Muscle of leg (tissue), 11 donors: ENCODE results near the gene BEND6. TPM values are rescaled to one million over a fixed set of nuclear protein-coding genes. Genes with fewer than 3 reads are reported as not detected.
A peak's percentile ranks its signal among the peaks of the same experiment; 100 is the strongest.

Experiments
- DNase-seq: peaks from one replicate; pipeline ENCODE4 v3.0.0; 2013
- H3K27ac ChIP-seq: one replicate; pipeline ENCODE4 v1.5.1; 2013; ENCODE audit warnings: mild to moderate bottlenecking, low read length, control low read depth
- H3K27me3 ChIP-seq: one replicate; pipeline ENCODE4 v1.6.1; 2013; ENCODE audit warnings: low read length; ENCODE audit not compliant: control insufficient read depth, insufficient read depth
- H3K36me3 ChIP-seq: one replicate; pipeline ENCODE4 v1.6.1; 2013; ENCODE audit warnings: low read length; ENCODE audit not compliant: control insufficient read depth, insufficient read depth
- H3K4me1 ChIP-seq: one replicate; pipeline ENCODE4 v1.6.1; 2013; ENCODE audit warnings: low read length; ENCODE audit not compliant: control insufficient read depth, insufficient read depth
- H3K4me3 ChIP-seq: one replicate; pipeline ENCODE4 v1.5.1; 2013; ENCODE audit warnings: low read length, control low read depth
- H3K9me3 ChIP-seq: replicated peaks from 2 replicates; pipeline ENCODE4 v1.6.1; 2013; ENCODE audit warnings: low read depth, low read length; ENCODE audit not compliant: control insufficient read depth
- WGBS: methylation state at CpG from one replicate; pipeline ENCODE4 v1.1.5; 2013; ENCODE audit warnings: missing lambda C conversion rate; ENCODE audit not compliant: insufficient coverage; 5-methylcytosine and 5-hydroxymethylcytosine counted together
- polyA plus RNA-seq, 8 donors: library from polyadenylated mRNA; unstranded; fragments of 120-200 nt; gene quantifications; one replicate each; pipeline versions ENCODE4 v1.2.1 to v1.2.3, GENCODE V29; 2013; ENCODE audit warnings: inconsistent platforms in 1 of 8, low replicate concordance in 1 of 8; ENCODE audit not compliant: insufficient read length in 8 of 8, insufficient read depth in 1 of 8
- total RNA-seq: library from RNA; stranded (reverse); fragments of 120-200 nt; gene quantifications from one replicate; pipeline ENCODE4 v1.2.4, GENCODE V29; 2013

BEND6 gene
- total and polyA plus RNA-seq, 9 donors = 0.18 to 1.6 (median 0.36) TPM

- peak; percentile 73 for DNase-seq
- under 1% methylated on average over 40 of the region's 57 CpGs for WGBS
- Histone ChIP-seq H3K4me3 (peak overlapping the region; percentile 49), H3K27me3 (peaks cover 32% of the 10 kb centered on the region), H3K4me1 (peaks cover 19% of the 10 kb centered on the region), H3K9me3 (no peaks in the 10 kb centered on the region), H3K36me3 (no peaks in the 10 kb centered on the region), H3K27ac (no peak overlapping the region)
Observed at GRCh38 chr6:56955171-56956155, 556 bp downstream of the BEND6 start.

- Histone ChIP-seq H3K4me1 (peaks cover 19% of the 10 kb centered on the region), H3K9me3 (no peaks in the 10 kb centered on the region), H3K36me3 (no peaks in the 10 kb centered on the region), H3K4me3 (no peak overlapping the region), H3K27me3 (peaks cover 32% of the 10 kb centered on the region), H3K27ac (no peak overlapping the region)
- no peak for DNase-seq
- WGBS = 78% methylated on average over 3 of the region's 4 CpGs
Observed at GRCh38 chr6:56956491-56956890, 1.6 kb downstream of the BEND6 start.

DNA sequence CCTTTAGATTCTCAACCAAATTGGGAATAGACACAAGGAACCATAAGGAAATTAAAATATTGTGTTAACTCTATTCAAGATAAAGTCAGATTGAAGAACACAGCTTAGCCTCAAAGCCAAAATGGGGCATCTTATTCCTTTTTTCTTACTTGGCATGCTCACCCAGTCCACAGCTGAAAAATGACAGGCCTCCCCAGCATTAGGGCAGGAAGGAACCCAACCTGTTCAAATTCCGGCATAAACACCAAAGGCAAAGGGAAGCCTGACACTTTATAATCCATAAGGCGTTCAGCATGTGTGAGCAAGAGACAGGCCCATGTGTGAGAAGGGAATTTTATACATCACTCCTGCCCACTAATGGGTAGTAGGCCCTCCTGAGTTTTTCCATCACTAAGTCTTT is 2.9 kb downstream of the BEND6 start:
- peaks cover 19% of the 10 kb centered on the region for H3K4me1 ChIP-seq
- no peaks in the 10 kb centered on the region for H3K36me3 ChIP-seq
- peaks cover 31% of the 10 kb centered on the region for H3K27me3 ChIP-seq
- H3K9me3 ChIP-seq = no peaks in the 10 kb centered on the region
- H3K4me3 ChIP-seq = no peak overlapping the region
- WGBS = no CpG with 5 or more reads among the region's 2 CpGs
- DNase-seq = no peak
- H3K27ac ChIP-seq = no peak overlapping the region

GRCh38 chr6:56958481-56958880 is 3.6 kb downstream of the BEND6 start:
- no peak for DNase-seq
- WGBS = 89% methylated on average over 3 of the region's 3 CpGs

GRCh38 chr6:56959094-56959493 is 4.2 kb downstream of the BEND6 start:
- peaks cover 11% of the 10 kb centered on the region for H3K4me1 ChIP-seq
- H3K9me3 ChIP-seq = no peaks in the 10 kb centered on the region
- H3K36me3 ChIP-seq = no peaks in the 10 kb centered on the region
- H3K4me3 ChIP-seq = no peak overlapping the region
- DNase-seq = no peak
- H3K27ac ChIP-seq = no peak overlapping the region
- H3K27me3 ChIP-seq = peaks cover 20% of the 10 kb centered on the region

More at GRCh38 chr6:56958481-56958880, 3.6 kb downstream of the BEND6 start:
- peaks cover 17% of the 10 kb centered on the region for H3K4me1 ChIP-seq
- peaks cover 26% of the 10 kb centered on the region for H3K27me3 ChIP-seq
- H3K4me3 ChIP-seq = no peak overlapping the region
- no peaks in the 10 kb centered on the region for H3K9me3 ChIP-seq
- no peaks in the 10 kb centered on the region for H3K36me3 ChIP-seq
- no peak overlapping the region for H3K27ac ChIP-seq

GRCh38 chr6:56959938-56960337 is 5.0 kb downstream of the BEND6 start:
- H3K4me3 ChIP-seq = no peak overlapping the region
- WGBS = no CpG with 5 or more reads among the region's 4 CpGs

DNA sequence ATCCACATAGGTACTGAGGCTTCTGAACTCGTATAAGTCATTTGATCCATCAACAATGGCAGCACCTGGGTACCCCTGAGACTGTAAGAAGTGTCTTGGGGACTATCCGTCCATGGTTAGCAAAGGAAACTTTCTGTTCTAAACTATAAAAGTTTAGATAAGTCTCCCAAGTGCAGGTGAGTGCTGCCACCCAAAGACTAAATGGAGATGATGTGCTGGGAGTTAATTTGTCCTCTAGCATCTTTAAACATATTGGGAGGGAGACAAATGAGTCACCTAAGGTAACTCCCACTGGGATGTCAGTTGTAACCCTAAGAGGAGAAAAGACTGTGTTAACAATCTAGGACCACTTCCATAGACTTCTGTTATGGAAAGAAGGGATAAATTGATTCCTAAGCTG is 6.2 kb downstream of the BEND6 start:
- DNase-seq = no peak
- no peaks in the 10 kb centered on the region for H3K36me3 ChIP-seq
- H3K27ac ChIP-seq = no peak overlapping the region
- no peaks in the 10 kb centered on the region for H3K9me3 ChIP-seq
- no peaks in the 10 kb centered on the region for H3K4me1 ChIP-seq
- peaks cover 6% of the 10 kb centered on the region for H3K27me3 ChIP-seq
- H3K4me3 ChIP-seq = no peak overlapping the region
- 62% methylated on average over 2 of the region's 2 CpGs for WGBS

More at GRCh38 chr6:56959938-56960337, 5.0 kb downstream of the BEND6 start:
- no peak for DNase-seq
- Histone ChIP-seq H3K27ac (no peak overlapping the region), H3K4me1 (peaks cover 8% of the 10 kb centered on the region), H3K9me3 (no peaks in the 10 kb centered on the region), H3K36me3 (no peaks in the 10 kb centered on the region), H3K27me3 (peaks cover 17% of the 10 kb centered on the region)

- 87% methylated on average over 2 of the region's 2 CpGs for WGBS
- no peak overlapping the region for H3K4me3 ChIP-seq
- no peak for DNase-seq
Observed at GRCh38 chr6:56962441-56962840, 7.5 kb downstream of the BEND6 start.

GRCh38 chr6:56963043-56963442 is 8.1 kb downstream of the BEND6 start:
- Histone ChIP-seq H3K36me3 (no peaks in the 10 kb centered on the region), H3K27me3 (peaks cover 2% of the 10 kb centered on the region), H3K27ac (no peak overlapping the region), H3K4me3 (no peak overlapping the region), H3K9me3 (no peaks in the 10 kb centered on the region), H3K4me1 (no peaks in the 10 kb centered on the region)
- DNase-seq = no peak
- 51% methylated on average over 3 of the region's 3 CpGs for WGBS

More at GRCh38 chr6:56962441-56962840, 7.5 kb downstream of the BEND6 start:
- no peaks in the 10 kb centered on the region for H3K4me1 ChIP-seq
- H3K27ac ChIP-seq = no peak overlapping the region
- H3K36me3 ChIP-seq = no peaks in the 10 kb centered on the region
- H3K9me3 ChIP-seq = no peaks in the 10 kb centered on the region
- H3K27me3 ChIP-seq = peaks cover 4% of the 10 kb centered on the region

DNA sequence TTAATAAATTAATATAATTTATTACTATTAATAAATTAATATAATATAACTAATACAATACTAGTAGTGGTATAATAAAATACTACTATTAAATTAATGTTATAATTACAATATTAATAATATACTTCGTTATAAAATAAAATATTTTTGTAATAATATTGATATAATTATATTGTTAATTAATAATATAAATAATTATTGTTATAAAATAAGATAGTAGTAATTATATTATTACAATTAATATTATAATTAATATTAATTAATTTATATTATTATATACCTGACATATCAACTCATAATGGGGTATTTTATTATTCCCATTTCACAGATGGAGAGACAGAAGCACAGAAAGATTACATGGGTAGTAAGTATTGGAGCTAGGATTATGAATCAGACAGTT is 8.9 kb downstream of the BEND6 start:
- no peaks in the 10 kb centered on the region for H3K36me3 ChIP-seq
- H3K27ac ChIP-seq = no peak overlapping the region
- H3K9me3 ChIP-seq = no peaks in the 10 kb centered on the region
- no CpG with 5 or more reads among the region's 1 CpG for WGBS
- no peak overlapping the region for H3K4me3 ChIP-seq
- DNase-seq = no peak
- peaks cover 2% of the 10 kb centered on the region for H3K27me3 ChIP-seq
- H3K4me1 ChIP-seq = no peaks in the 10 kb centered on the region
